C4-2B (cell line): Measurements from ENCODE around the gene ZNF423.

Experiments used
- H3K27ac ChIP-seq: fragments of 450-650 bp; 2 replicates; pipeline ENCODE4 v1.5.1; 2017
- ZFX ChIP-seq: fragments of 450-650 bp; IDR thresholded peaks from 2 replicates; pipeline ENCODE4 v1.6.1; 2017
- TF ChIP-seq, protein P1 (sequence below): fragments of 450-650 bp; conservative IDR thresholded peaks from 2 replicates; pipeline ENCODE4 v1.5.1; 2017; ENCODE audit warnings: mild to moderate bottlenecking

The ZNF423 gene

DNA sequence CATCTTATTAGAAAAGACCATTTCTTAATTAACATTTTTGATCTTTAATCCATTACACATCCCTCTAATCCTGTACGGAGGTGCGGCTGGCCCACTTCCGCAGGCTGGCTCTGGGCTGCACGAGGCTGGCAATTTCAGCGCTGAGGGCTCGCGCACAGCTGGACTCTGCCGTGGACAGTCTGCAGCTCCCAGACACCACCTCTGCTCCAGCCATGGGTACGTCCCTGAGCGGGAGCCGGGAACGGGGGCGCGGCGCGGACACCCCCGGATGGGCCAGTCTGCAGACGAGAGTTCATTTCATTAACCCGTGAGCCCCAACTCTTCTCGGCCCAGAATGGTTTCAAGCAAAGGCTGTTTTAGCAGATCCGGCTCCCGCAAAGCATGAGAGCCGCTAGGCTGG lies 87.9 kb downstream of the ZNF423 start:
- TF ChIP-seq ZFX: no peak
- TF ChIP-seq, protein P1, sequence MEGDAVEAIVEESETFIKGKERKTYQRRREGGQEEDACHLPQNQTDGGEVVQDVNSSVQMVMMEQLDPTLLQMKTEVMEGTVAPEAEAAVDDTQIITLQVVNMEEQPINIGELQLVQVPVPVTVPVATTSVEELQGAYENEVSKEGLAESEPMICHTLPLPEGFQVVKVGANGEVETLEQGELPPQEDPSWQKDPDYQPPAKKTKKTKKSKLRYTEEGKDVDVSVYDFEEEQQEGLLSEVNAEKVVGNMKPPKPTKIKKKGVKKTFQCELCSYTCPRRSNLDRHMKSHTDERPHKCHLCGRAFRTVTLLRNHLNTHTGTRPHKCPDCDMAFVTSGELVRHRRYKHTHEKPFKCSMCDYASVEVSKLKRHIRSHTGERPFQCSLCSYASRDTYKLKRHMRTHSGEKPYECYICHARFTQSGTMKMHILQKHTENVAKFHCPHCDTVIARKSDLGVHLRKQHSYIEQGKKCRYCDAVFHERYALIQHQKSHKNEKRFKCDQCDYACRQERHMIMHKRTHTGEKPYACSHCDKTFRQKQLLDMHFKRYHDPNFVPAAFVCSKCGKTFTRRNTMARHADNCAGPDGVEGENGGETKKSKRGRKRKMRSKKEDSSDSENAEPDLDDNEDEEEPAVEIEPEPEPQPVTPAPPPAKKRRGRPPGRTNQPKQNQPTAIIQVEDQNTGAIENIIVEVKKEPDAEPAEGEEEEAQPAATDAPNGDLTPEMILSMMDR: no peak
- no peak overlapping the region for H3K27ac ChIP-seq

DNA sequence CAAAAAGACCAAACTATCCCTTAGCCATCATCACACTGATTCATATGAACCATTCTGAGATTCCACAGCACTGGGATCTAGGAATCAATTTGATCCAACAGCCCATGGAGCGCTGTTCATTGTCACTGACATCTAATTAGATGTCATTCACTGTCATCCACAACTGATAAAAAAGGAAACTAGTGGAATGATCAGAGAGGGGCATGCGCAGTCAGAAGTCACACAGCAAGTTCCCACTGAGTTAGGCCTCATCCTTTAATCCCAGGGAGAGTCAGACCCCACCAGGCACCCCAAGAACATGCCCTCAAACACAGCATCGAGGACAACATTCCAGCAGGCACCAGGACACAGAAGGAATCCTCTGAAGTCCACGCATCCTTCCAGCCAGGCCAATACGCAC lies 88.5 kb downstream of the ZNF423 start:
- no peak for TF ChIP-seq ZFX
- TF ChIP-seq, protein P1: no peak
- no peak overlapping the region for H3K27ac ChIP-seq

DNA sequence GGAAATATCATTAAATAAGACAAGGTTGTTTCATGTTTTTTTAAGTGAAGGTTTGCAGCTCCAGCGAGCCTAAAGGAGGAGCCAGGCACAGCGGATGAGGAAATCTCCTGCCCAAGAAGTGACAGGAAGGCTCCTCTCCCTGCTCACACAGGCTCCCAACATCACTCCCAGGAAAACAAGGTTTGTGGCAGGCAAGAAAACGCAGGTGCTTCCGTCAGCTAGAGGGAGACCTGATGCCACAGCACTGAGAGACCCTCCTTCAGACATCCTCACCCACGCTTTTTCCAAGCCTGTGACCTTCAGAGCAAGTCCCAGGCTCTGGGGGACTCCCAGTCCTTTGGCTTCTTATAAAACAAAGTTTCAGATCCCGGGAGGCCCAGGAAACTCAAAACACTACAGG lies 89.7 kb downstream of the ZNF423 start:
- H3K27ac ChIP-seq: no peak overlapping the region
- no peak for TF ChIP-seq ZFX
- TF ChIP-seq, protein P1: no peak

DNA sequence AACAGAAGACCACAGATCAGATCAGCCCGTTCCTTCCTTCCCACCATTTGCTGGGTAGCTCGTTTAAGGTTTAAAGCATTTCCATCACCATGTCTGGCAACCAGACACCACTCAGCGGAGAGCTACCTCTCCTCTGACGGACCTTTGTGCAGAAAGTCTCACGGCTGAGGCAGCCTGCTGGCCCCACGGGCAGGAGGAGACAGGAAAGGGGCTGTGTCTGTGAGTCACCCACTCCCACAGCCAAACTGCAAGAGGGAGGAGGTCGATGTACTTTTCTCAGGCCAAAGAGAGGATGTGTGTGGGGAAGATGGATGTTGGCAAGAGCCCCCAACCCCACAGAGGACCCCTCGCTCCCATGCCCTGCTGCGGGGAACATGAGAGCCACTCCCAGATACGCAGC lies 92.1 kb downstream of the ZNF423 start:
- no peak for TF ChIP-seq ZFX
- TF ChIP-seq, protein P1: no peak
- no peak overlapping the region for H3K27ac ChIP-seq

DNA sequence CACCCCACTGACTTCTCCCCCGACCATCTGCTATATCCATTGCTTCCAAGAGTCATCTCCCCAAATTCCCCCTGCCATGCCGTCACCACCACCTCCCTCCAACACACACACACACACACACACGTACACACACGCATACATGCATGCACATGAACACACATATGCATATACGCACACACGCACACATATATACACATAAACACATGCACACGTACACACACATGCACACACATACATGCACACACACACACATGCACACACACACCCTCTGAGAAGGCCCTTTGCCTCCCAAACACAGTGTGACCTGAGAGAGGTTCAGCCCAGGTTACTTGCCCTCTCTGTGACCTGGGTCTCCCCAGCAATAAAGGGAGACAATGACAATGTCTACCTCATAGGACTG lies 95.1 kb downstream of the ZNF423 start:
- TF ChIP-seq ZFX: no peak
- TF ChIP-seq, protein P1: no peak
- H3K27ac ChIP-seq: no peak overlapping the region

DNA sequence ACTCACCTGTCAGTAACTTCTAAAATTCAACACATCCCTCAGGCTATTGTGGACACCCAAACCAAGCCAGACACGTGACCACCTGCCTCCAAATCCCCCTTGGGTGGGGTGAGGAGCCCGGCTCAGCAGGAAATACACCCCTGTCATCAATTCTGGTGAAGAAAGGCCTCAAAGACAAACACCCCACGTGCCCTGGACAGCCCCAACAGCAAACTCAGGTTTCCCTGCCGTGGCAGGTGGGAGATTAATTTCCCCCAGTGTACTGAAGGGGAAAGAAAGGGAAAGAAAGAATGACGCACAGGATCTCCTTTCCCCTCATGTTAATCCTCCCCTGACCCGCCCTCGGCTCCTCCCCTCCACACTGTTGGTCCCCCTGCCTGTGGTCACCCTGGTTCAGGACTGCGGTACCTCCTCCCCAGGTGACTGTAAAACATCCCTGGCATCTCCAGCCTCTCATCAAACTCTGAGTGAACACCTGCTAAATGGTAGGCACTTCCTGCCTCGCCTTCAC lies 98.3 kb downstream of the ZNF423 start:
- no peak overlapping the region for H3K27ac ChIP-seq

DNA sequence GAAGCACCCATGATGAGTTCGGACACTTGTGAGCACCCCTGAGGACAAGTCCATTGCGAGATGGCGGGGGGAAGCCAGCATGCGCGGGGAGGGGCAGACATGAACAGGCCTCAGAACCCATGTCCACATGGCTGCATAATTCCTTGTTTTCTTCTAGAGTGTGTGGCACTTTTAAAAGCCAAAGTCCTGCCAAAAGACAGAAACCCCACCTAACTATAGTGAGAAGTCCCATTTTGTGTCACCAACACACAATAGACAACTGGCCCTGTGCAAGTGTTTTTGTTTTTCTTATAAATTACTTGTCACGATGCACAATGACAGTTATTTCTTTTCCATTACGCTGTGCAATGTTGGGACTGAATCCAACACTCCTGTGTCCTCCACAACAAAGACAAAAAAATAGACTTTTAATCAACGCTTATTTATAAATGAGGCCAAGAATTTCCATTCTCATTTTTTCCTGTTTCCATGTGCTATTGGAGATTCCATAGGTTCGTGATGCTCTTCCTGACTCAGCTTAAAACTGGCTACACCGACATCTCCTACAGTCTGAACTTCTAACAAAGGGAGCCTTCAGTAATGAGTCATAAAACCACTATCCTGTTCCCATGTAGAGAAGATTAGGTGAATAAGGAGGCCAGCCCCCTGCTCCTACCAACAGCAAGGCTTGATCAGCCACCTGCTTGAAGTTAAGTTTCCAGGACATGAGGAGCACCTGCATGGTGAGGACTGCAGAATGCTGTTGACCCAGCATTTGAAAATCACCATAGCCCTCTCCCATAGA lies 98.9 kb downstream of the ZNF423 start:
- H3K27ac ChIP-seq: no peak overlapping the region
- no peak for TF ChIP-seq ZFX
- TF ChIP-seq, protein P1: no peak

More for the DNA sequence above, 98.3 kb downstream of the ZNF423 start:
- TF ChIP-seq, protein P1: no peak
